Stimulated activated CD8-positive, alpha-beta memory T cell treated with anti-CD3 and anti-CD28 coated beads, Interleukin-7, amount 100 ng/mL, for 1 hour (primary cell): Measurements from ENCODE around the gene INO80.
"Not testable (repeated sequence)": the region's sequence is repeated elsewhere in the genome, so short reads cannot be mapped to it uniquely, and the experiment has no call there.

Source experiments
- DNase-seq, 2 donors: peaks; one replicate each; pipeline ENCODE4 v3.0.0-alpha.2; 2020; ENCODE audit warnings: low read depth in 2 of 2

Gene INO80

GRCh38 chr15:41116116-41116961 is at the start of gene INO80:
TSS of gene INO80 (minus strand) at chr15:41116280. CDS start at chr15:41096310, 19,970 bp downstream.
- DNase-seq = peak; percentile 88 to 93

- no peak for DNase-seq
These were observed 45.7 kb upstream of the INO80 start for GRCh38 chr15:41161736-41162135.

GRCh38 chr15:41161336-41161735 is 45.3 kb upstream of the INO80 start:
- no peak for DNase-seq

GRCh38 chr15:41160639-41161315 is 44.7 kb upstream of the INO80 start:
- DNase-seq = no peak

GRCh38 chr15:41154412-41154811 is 38.3 kb upstream of the INO80 start:
- no peak for DNase-seq

- DNase-seq = no peak
These were observed 37.7 kb upstream of the INO80 start for GRCh38 chr15:41153733-41154132.

- no peak for DNase-seq
These were observed 35.4 kb upstream of the INO80 start for GRCh38 chr15:41151451-41152005.

- no peak for DNase-seq
These were observed 34.2 kb upstream of the INO80 start for GRCh38 chr15:41150279-41150678.

GRCh38 chr15:41148065-41148464 is 32.0 kb upstream of the INO80 start:
- no peak for DNase-seq

- no peak for DNase-seq
These were observed 23.5 kb upstream of the INO80 start for GRCh38 chr15:41139619-41140018.

- DNase-seq = not testable (repeated sequence)
These were observed 23.0 kb upstream of the INO80 start for GRCh38 chr15:41139112-41139511.

GRCh38 chr15:41135580-41135979 is 19.5 kb upstream of the INO80 start:
- not testable (repeated sequence) for DNase-seq

GRCh38 chr15:41133454-41133853 is 17.4 kb upstream of the INO80 start:
- no peak for DNase-seq

GRCh38 chr15:41132094-41132493 is 16.0 kb upstream of the INO80 start:
- DNase-seq = not testable (repeated sequence)

GRCh38 chr15:41128174-41128902 is 12.3 kb upstream of the INO80 start:
- no peak for DNase-seq

- no peak for DNase-seq
These were observed 10.0 kb upstream of the INO80 start for GRCh38 chr15:41125931-41126642.

GRCh38 chr15:41125063-41125669 is 9.1 kb upstream of the INO80 start:
- DNase-seq = no peak

- no peak for DNase-seq
These were observed 8.0 kb upstream of the INO80 start for GRCh38 chr15:41124058-41124457.

- DNase-seq = no peak
These were observed 6.8 kb upstream of the INO80 start for GRCh38 chr15:41122849-41123248.

- DNase-seq = no peak
These were observed 5.9 kb upstream of the INO80 start for GRCh38 chr15:41121951-41122350.

GRCh38 chr15:41116962-41117252 is 827 bp upstream of the INO80 start:
- no peak for DNase-seq
